Subcutaneous adipose tissue (tissue), 4 donors: Measurements from ENCODE around the gene PDXK. TPM values are rescaled to one million over a fixed set of nuclear protein-coding genes. Genes with fewer than 3 reads are reported as not detected.

ENCODE experiments used
- total RNA-seq, 4 donors: library from RNA; depleted of rRNA; stranded (reverse); fragments of >200 nt; gene quantifications; one replicate each; pipeline ENCODE4 v1.1.0, GENCODE V29; 2016
- TF ChIP-seq, protein P1 (sequence below): fragments of 450-650 bp; IDR thresholded peaks from one replicate; pipeline ENCODE4 v1.5.1; 2016; ENCODE audit warnings: low read depth, mild to moderate bottlenecking, control low read depth, antibody characterized with exemption, moderate library complexity

Gene PDXK
- total RNA-seq, 4 donors from 2014 or later: 63.6 to 261 (median 72.6) TPM

DNA sequence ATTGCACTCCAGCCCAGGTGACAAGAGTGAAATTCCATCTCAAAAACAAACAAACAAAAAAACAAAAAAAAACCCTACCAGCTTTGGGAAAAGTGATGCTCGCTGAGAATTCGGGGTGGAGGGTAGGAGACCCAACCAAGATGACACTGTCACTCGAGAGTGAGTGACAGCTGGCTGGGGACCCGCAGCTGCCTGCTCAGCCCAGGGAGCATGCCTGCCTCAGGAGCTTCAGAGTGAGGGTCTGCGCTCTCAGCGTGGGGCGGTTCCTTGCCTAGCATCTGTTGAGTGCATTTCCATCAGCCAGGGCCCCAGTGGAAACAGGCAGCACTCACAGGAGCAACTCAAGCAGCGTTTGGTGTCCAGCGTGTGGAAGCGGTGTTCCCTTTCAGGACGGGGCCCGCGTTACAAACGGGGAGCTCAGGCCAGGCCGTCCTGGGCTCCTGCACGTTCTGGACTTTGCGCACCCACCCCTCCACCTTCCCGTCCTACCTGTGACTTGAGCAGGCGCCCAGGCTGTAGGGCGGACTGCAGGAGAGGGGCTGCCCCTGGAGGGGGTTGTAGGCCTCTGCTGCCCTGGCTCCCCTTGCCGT, 51.2 kb downstream of the PDXK start:
- TF ChIP-seq, protein P1, sequence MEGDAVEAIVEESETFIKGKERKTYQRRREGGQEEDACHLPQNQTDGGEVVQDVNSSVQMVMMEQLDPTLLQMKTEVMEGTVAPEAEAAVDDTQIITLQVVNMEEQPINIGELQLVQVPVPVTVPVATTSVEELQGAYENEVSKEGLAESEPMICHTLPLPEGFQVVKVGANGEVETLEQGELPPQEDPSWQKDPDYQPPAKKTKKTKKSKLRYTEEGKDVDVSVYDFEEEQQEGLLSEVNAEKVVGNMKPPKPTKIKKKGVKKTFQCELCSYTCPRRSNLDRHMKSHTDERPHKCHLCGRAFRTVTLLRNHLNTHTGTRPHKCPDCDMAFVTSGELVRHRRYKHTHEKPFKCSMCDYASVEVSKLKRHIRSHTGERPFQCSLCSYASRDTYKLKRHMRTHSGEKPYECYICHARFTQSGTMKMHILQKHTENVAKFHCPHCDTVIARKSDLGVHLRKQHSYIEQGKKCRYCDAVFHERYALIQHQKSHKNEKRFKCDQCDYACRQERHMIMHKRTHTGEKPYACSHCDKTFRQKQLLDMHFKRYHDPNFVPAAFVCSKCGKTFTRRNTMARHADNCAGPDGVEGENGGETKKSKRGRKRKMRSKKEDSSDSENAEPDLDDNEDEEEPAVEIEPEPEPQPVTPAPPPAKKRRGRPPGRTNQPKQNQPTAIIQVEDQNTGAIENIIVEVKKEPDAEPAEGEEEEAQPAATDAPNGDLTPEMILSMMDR: no peak

DNA sequence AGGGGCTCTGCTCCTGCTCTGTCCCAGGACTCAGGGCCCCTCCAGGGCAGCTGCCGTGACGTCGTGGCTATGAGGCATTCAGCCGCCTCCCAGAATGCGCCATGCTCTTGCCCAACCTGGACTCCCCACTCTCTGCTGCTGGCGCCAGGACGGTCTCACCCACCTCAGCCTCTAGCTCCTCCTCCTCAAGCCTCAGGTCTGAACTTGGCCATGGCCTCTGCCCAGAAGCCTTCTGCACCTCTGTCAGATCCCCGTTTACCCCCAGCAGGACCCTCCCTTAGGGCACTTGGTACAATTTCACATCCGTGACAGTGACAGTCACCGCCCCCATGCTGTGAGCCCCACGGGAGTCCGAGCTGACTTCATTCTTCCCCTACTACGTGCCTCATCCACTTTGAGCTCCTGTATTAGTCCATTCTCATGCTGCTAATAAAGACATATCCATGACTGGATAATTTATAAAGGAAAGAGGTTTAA, 52.3 kb downstream of the PDXK start:
- TF ChIP-seq, protein P1: no peak

DNA sequence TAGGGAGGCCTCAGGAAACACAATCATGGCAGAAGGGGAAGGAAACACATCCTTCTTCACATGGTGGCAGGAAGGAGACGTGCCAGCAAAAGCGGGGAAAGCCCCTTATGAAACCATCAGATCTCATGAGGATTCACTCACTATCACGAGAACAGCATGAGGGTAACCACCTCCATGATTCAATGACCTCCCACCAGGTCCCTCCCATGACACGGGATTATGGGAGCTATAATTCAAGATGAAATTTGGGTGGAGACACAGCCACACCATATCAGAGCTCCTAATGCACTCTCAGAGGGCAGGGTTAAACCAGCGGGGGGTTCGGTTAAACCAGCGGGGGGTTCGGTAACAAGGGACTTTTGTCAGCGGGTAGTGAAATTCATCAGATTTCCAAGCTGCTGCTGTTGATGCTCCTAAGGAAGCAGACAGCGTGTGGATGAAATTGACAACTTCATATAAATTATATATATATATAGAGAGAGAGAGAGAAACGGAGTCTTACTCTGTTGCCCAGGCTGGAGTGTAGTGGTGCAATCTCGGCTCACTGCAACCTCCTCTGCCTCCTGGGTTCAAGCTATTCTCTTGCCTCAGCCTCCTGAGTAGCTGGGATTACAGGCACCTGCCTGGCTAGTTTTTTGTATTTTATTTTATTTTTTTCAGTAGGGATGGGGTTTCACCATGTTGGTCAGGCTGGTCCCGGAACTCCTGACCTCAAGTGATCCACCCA, 52.9 kb downstream of the PDXK start:
- TF ChIP-seq, protein P1: no peak

DNA sequence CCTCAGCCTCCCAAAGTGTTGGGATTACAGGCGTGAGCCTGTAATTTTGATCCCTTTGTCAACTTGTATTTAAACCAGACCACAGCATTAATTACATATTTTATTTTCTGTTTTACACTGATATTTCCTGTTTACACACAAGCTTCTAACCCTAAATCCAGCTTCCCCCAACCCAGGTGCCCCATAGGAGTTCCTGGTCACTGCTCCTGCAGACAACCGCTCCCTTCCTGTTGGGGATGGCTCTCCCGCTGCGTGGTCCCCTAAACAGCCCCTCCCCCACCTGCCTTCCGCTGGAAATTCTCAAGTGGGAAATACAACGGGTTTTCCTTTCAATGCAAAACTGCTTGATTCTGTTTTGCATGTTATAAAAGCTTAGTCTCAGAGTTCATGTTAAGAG, 53.5 kb downstream of the PDXK start:
- TF ChIP-seq, protein P1: no peak

DNA sequence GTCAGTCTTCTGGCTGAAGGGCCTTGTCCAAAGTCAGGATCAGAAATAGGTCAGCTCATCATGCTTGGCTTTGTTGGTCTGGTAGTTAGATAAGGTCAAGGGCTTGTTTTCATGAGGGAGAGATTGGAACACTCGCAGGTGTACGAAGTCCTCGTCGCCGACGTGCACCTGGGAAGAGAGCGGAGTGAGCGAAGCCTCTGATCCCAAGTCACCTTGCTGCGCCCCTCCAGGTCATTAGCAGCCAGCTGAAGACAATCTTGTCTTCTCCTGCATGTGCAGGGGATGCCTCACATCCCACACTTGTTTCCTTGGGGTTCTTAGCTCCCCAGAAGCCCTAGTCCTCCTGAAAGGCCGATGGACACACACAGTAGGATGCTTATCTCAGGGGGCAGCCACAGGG, 55.2 kb downstream of the PDXK start:
- TF ChIP-seq, protein P1: no peak

DNA sequence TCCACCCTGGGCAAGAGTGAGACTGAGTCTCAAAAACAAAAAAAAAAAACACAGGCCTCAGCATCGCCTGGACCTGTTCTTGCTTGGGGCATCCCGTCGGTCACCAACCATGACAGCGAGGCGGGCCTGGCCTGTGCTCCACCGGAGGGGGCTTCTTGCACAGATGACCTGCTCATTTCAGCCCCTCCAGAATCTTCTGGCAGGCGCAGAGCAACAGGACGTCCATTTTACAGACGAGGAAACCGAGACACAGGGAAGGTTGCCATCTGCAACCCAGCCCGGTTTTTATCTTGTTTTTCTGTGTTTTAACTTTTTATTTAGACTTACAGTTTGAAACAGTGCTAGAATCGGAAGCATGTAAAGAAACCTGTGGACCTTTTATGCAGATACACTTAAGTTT, 56.3 kb downstream of the PDXK start:
- TF ChIP-seq, protein P1: no peak

DNA sequence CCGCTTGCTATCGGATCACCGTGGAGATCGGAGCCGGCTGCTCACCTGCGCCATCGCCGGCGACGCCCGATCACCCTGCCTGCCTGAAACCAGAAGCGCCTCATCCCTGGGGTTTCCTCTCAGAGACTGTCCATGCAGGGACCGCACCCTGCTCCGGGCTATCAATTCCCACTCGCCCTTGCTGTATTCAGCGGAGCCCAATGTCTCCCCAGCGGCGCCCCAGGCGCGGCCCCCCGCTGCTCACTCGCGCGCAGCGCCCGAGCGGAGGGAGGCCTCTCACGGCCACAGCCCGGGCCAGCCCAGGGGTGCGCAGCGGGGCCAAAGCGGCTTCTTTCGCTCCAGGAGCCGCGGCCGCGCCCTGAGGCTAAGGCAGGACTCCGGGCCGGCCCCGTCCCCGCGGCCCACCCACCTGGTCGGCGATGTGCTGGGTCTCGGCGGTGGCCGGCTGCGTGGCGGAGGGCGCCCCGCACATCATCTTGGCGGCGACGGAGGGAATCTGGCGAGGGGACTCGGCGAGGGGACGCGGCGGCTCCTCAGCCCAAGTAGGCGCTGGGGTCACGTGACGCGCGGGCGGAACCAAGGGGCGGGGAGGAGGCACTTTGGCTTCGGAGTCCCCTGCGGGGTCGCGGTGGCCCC, 57.0 kb downstream of the PDXK start, which contains the start of gene CSTB:
Gene CSTB (minus strand): TSS at position 514 of the 636 bp plus-strand sequence. CDS start 39 bp downstream, at position 475.
- TF ChIP-seq, protein P1: no peak
